ENCODE results near the gene HMG20B. TPM values are rescaled to one million over a fixed set of nuclear protein-coding genes. Genes with fewer than 3 reads are reported as not detected.
"Not testable (repeated sequence)": the region's sequence is repeated elsewhere in the genome, so short reads cannot be mapped to it uniquely, and the experiment has no call there.

Gene HMG20B
- total RNA-seq, 2 donors from 2014 or later: 40.0 to 52.3 TPM

GRCh38 chr19:3557461-3558248 lies 15.1 kb upstream of the HMG20B start, which contains the start of gene MFSD12:
Gene MFSD12, minus strand, starts transcription at chr19:3557586. Its CDS starts 183 bp downstream, at chr19:3557403.
- peak; percentile 96 for ATAC-seq (replicated peaks)
- H3K27me3 Mint-ChIP-seq: no peaks in the 10 kb centered on the region
- H3K27ac Mint-ChIP-seq: peak within 1 kb of the TSS; percentile 80
- no peaks in the 10 kb centered on the region for H3K9me3 Mint-ChIP-seq
- peak within 1 kb of the TSS; percentile 89 for H3K4me3 Mint-ChIP-seq
- H3K36me3 Mint-ChIP-seq (ENCODE audit: low read depth): no peaks in the 10 kb centered on the region
- H3K4me1 Mint-ChIP-seq: peaks cover 17% of the 10 kb centered on the region

- Mint-ChIP-seq H3K4me1 (no peaks in the 10 kb centered on the region), H3K36me3 (ENCODE audit: low read depth) (no peaks in the 10 kb centered on the region), H3K9me3 (no peaks in the 10 kb centered on the region), H3K27ac (no peak overlapping the region), H3K27me3 (no peaks in the 10 kb centered on the region), H3K4me3 (no peak overlapping the region)
- no peak for ATAC-seq (replicated peaks)
These were observed 8.8 kb upstream of the HMG20B start for GRCh38 chr19:3563709-3564524.

GRCh38 chr19:3565139-3565538 lies 7.6 kb upstream of the HMG20B start:
- no peak for ATAC-seq (replicated peaks)
- Mint-ChIP-seq H3K4me1 (no peaks in the 10 kb centered on the region), H3K4me3 (no peak overlapping the region), H3K27ac (no peak overlapping the region), H3K9me3 (no peaks in the 10 kb centered on the region), H3K27me3 (no peaks in the 10 kb centered on the region), H3K36me3 (ENCODE audit: low read depth) (no peaks in the 10 kb centered on the region)

- not testable (repeated sequence) for H3K9me3 Mint-ChIP-seq; H3K4me3 Mint-ChIP-seq; H3K27ac Mint-ChIP-seq; ATAC-seq (replicated peaks); H3K27me3 Mint-ChIP-seq; H3K4me1 Mint-ChIP-seq; H3K36me3 Mint-ChIP-seq (ENCODE audit: low read depth)
These were observed 2.7 kb upstream of the HMG20B start for GRCh38 chr19:3570042-3570441.

GRCh38 chr19:3570606-3571011 lies 2.1 kb upstream of the HMG20B start:
- ATAC-seq (replicated peaks): no peak
- no peak overlapping the region for H3K4me3 Mint-ChIP-seq
- peaks cover 6% of the 10 kb centered on the region for H3K4me1 Mint-ChIP-seq
- no peaks in the 10 kb centered on the region for H3K9me3 Mint-ChIP-seq
- no peak overlapping the region for H3K27ac Mint-ChIP-seq
- no peaks in the 10 kb centered on the region for H3K27me3 Mint-ChIP-seq
- peaks cover 16% of the 10 kb centered on the region for H3K36me3 Mint-ChIP-seq (ENCODE audit: low read depth)

DNA sequence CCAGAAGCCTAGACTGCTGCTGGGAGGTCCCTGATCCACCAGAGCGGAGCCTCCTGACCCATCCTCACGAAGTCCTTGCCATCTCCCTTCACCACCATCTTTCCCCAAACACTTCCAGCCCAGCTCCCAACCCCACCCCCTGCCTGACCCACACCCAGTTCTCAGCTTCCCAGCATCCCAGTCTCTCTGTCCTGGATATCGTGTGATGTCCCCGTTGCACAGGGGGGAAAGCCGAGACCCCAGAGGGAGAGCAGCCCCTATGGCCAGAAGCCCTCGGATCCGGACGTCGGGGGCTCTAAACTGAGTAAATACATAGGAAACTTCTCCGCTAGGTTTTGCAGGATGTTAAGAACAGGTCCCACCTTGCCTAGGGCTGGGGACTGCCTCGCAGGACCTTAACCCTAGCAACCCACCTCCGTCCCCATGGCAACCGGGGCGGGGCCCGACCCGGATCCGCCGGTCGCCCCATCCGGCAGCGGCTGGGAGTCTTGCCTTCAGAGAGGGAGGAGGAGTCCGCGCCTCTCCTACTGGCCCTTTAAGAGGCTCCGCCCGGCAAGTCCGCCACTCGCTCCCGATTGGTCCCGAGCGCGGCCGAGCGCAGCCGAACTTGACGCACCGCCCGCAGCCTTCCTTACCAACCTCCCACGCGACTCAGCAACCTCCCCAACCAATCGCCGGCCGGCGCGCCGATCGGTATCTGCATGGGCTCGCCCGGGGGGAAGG lies 451 bp upstream of the HMG20B start:
- Mint-ChIP-seq H3K36me3 (ENCODE audit: low read depth) (peaks cover 16% of the 10 kb centered on the region), H3K4me3 (peak overlapping the region; percentile 73), H3K9me3 (no peaks in the 10 kb centered on the region), H3K4me1 (peaks cover 6% of the 10 kb centered on the region), H3K27me3 (no peaks in the 10 kb centered on the region), H3K27ac (peak overlapping the region; percentile 7)
- peak; percentile 96 for ATAC-seq (replicated peaks)

GRCh38 chr19:3573162-3573857 lies 566 bp downstream of the HMG20B start:
- ATAC-seq (replicated peaks): peak; percentile 12
- H3K4me1 Mint-ChIP-seq: peaks cover 6% of the 10 kb centered on the region
- no peaks in the 10 kb centered on the region for H3K27me3 Mint-ChIP-seq
- H3K9me3 Mint-ChIP-seq: no peaks in the 10 kb centered on the region
- H3K36me3 Mint-ChIP-seq (ENCODE audit: low read depth): peaks cover 16% of the 10 kb centered on the region
- peak overlapping the region; percentile 50 for H3K27ac Mint-ChIP-seq
- H3K4me3 Mint-ChIP-seq: peak overlapping the region; percentile 73

- Mint-ChIP-seq H3K4me1 (peaks cover 6% of the 10 kb centered on the region), H3K36me3 (ENCODE audit: low read depth) (peaks cover 16% of the 10 kb centered on the region), H3K9me3 (no peaks in the 10 kb centered on the region), H3K27ac (peak overlapping the region; percentile 50), H3K27me3 (no peaks in the 10 kb centered on the region), H3K4me3 (peak overlapping the region; percentile 73)
- ATAC-seq (replicated peaks): peak; percentile 22
These were observed 1.3 kb downstream of the HMG20B start for GRCh38 chr19:3573858-3574637.

DNA sequence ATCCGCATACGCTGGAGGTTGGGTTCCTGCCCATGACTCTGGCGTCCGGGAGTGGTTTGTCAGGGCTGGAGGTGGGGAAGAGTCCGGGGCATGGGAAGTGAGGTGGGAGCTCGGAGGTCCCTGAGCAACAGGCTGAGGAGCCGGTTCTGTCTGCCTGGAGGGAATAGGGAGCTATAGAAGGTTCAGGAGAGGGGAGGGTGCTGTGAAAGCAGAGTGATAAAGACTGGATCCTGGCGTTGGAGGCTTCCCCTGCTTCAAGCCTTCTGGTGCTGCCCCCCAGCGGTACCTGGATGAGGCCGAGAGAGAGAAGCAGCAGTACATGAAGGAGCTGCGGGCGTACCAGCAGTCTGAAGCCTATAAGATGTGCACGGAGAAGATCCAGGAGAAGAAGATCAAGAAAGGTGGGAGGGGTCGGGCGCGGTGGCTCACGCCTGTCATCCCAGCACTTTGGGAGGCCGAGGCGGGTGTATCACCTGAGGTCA lies 2.6 kb downstream of the HMG20B start:
- Mint-ChIP-seq H3K4me1 (peaks cover 6% of the 10 kb centered on the region), H3K9me3 (no peaks in the 10 kb centered on the region), H3K27me3 (no peaks in the 10 kb centered on the region), H3K4me3 (no peak overlapping the region), H3K27ac (no peak overlapping the region), H3K36me3 (ENCODE audit: low read depth) (peaks cover 16% of the 10 kb centered on the region)
- ATAC-seq (replicated peaks): no peak

GRCh38 chr19:3575949-3576673 lies 3.4 kb downstream of the HMG20B start:
- Mint-ChIP-seq H3K4me1 (peaks cover 6% of the 10 kb centered on the region), H3K36me3 (ENCODE audit: low read depth) (peaks cover 16% of the 10 kb centered on the region), H3K27me3 (no peaks in the 10 kb centered on the region), H3K27ac (no peak overlapping the region), H3K9me3 (no peaks in the 10 kb centered on the region), H3K4me3 (no peak overlapping the region)
- ATAC-seq (replicated peaks): no peak

GRCh38 chr19:3576696-3577443 lies 4.1 kb downstream of the HMG20B start:
- no peaks in the 10 kb centered on the region for H3K27me3 Mint-ChIP-seq
- ATAC-seq (replicated peaks): no peak
- no peak overlapping the region for H3K4me3 Mint-ChIP-seq
- no peak overlapping the region for H3K27ac Mint-ChIP-seq
- H3K4me1 Mint-ChIP-seq: peaks cover 6% of the 10 kb centered on the region
- no peaks in the 10 kb centered on the region for H3K9me3 Mint-ChIP-seq
- H3K36me3 Mint-ChIP-seq (ENCODE audit: low read depth): peaks cover 16% of the 10 kb centered on the region

GRCh38 chr19:3577723-3578344 lies 5.1 kb downstream of the HMG20B start:
- no peak overlapping the region for H3K27ac Mint-ChIP-seq
- no peak overlapping the region for H3K4me3 Mint-ChIP-seq
- H3K36me3 Mint-ChIP-seq (ENCODE audit: low read depth): peaks cover 16% of the 10 kb centered on the region
- H3K4me1 Mint-ChIP-seq: peaks cover 6% of the 10 kb centered on the region
- ATAC-seq (replicated peaks): no peak
- H3K9me3 Mint-ChIP-seq: no peaks in the 10 kb centered on the region
- H3K27me3 Mint-ChIP-seq: no peaks in the 10 kb centered on the region
